ENCODE measurements around the gene SLC25A53. TPM values are rescaled to one million over a fixed set of nuclear protein-coding genes. Genes with fewer than 3 reads are reported as not detected.

The SLC25A53 gene
- total RNA-seq, 1 experiment from 2014 or later: 9.8 TPM

DNA sequence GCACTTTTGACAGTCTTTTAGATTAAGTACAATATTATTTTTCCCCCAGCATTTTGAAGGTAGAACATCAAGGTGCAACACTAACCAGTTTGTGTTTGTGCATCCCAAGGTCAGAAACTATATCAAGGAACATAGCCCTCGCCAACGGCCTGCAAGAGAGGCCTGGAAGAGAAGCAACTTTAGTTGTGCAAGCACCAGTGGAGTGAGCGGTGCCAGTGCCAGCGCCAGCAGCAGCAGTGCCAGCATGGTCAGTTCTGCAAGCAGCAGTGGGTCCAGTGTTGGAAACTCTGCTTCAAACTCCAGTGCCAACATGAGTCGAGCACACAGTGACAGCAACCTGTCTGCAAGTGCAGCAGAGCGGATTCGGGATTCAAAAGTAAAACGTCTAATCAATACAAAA, 31.1 kb upstream of the SLC25A53 start:
- peaks cover 57% of the 10 kb centered on the region for H3K36me3 ChIP-seq (ENCODE audit: control insufficient read depth, insufficient read depth, low read length)
- no peak for ATAC-seq
- H3K27ac ChIP-seq (ENCODE audit: low read length): no peak overlapping the region
- in situ Hi-C loops (cut with HindIII; ENCODE audit: low pct_unique_long_range_greater_than_20kb, low sequenced_read_pairs) (no loop called here), intact Hi-C loops (cut with micrococcal nuclease; ENCODE audit: unreplicated experiment) (no loop called here)
- H3K4me1 ChIP-seq (ENCODE audit: control insufficient read depth, insufficient read depth, low read length): no peaks in the 10 kb centered on the region
- H3K27me3 ChIP-seq (ENCODE audit: control insufficient read depth, insufficient read depth, low read length): no peaks in the 10 kb centered on the region
- no peaks in the 10 kb centered on the region for H3K9me3 ChIP-seq (ENCODE audit: control insufficient read depth, insufficient read depth, low read depth, low read length)
- BruUV-seq (replicated peaks): no TSS peak
- H3K4me3 ChIP-seq (ENCODE audit: low read depth in 2 of 2, low read length in 2 of 2): no peak overlapping the region
- ChIA-PET CTCF (no interaction called here), POLR2A (no interaction called here)
- no peak for TF ChIP-seq REST (IDR thresholded peaks at IDR 0.05; ENCODE audit: insufficient read depth in 1 of 2, low read depth in 2 of 2, low read length in 1 of 2)
- TF ChIP-seq SIN3A (IDR thresholded peaks at IDR 0.05; ENCODE audit: borderline replicate concordance, insufficient read depth, low read depth, low read length): no peak
- TF ChIP-seq, protein P1, sequence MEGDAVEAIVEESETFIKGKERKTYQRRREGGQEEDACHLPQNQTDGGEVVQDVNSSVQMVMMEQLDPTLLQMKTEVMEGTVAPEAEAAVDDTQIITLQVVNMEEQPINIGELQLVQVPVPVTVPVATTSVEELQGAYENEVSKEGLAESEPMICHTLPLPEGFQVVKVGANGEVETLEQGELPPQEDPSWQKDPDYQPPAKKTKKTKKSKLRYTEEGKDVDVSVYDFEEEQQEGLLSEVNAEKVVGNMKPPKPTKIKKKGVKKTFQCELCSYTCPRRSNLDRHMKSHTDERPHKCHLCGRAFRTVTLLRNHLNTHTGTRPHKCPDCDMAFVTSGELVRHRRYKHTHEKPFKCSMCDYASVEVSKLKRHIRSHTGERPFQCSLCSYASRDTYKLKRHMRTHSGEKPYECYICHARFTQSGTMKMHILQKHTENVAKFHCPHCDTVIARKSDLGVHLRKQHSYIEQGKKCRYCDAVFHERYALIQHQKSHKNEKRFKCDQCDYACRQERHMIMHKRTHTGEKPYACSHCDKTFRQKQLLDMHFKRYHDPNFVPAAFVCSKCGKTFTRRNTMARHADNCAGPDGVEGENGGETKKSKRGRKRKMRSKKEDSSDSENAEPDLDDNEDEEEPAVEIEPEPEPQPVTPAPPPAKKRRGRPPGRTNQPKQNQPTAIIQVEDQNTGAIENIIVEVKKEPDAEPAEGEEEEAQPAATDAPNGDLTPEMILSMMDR (IDR thresholded peaks at IDR 0.05): no peak
- TF ChIP-seq POLR2AphosphoS5 (IDR thresholded peaks at IDR 0.05; ENCODE audit: low read depth, low read length): no peak
- no peak for TF ChIP-seq TCF7L2 (IDR thresholded peaks at IDR 0.05; ENCODE audit: low read depth, low read length)
- no peak for DNase-seq (ENCODE audit: low read depth, low spot score)

DNA sequence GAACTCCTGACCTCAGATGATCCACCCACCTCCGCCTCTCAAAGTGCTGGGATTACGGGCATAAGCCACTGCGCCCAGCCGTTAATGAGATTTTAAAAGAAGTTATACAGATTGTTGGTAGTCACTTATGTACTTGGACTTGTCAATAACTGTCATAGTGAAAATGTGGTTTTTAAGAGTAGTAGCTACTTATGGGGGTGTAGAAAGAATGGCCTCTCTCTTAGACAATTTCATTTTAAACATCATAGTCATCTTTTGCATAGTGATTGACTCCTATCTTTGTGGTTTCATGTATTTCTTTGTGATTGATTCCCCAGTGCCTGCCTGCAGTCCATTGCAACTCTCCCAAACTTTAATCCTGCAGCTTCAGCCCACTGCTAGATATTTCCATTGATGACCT, 26.9 kb upstream of the SLC25A53 start:
- no peak for DNase-seq (ENCODE audit: low read depth, low spot score)
- ChIA-PET POLR2A (no interaction called here), CTCF (interaction anchor here (0.8 kb wide), 1 partner anchor 12 kb away, joined by 3 read pairs; no protein-coding TSS in a partner anchor)
- in situ Hi-C loops (cut with HindIII; ENCODE audit: low pct_unique_long_range_greater_than_20kb, low sequenced_read_pairs): no loop called here
- no peak for TF ChIP-seq SIN3A (IDR thresholded peaks at IDR 0.05; ENCODE audit: borderline replicate concordance, insufficient read depth, low read depth, low read length)
- Histone ChIP-seq H3K36me3 (ENCODE audit: control insufficient read depth, insufficient read depth, low read length) (peaks cover 22% of the 10 kb centered on the region), H3K9me3 (ENCODE audit: control insufficient read depth, insufficient read depth, low read depth, low read length) (no peaks in the 10 kb centered on the region), H3K27me3 (ENCODE audit: control insufficient read depth, insufficient read depth, low read length) (no peaks in the 10 kb centered on the region), H3K4me1 (ENCODE audit: control insufficient read depth, insufficient read depth, low read length) (no peaks in the 10 kb centered on the region), H3K4me3 (ENCODE audit: low read depth in 2 of 2, low read length in 2 of 2) (no peak overlapping the region), H3K27ac (ENCODE audit: low read length) (no peak overlapping the region)
- intact Hi-C loops (cut with micrococcal nuclease; ENCODE audit: unreplicated experiment): no loop called here
- BruUV-seq (replicated peaks): no TSS peak
- no peak for ATAC-seq

GRCh38 chrX:104173841-104174240, 17.0 kb upstream of the SLC25A53 start:
- ChIA-PET CTCF (no interaction called here), POLR2A (no interaction called here)

More at GRCh38 chrX:104173841-104174240, 17.0 kb upstream of the SLC25A53 start:
- intact Hi-C loops (cut with micrococcal nuclease; ENCODE audit: unreplicated experiment) (no loop called here), in situ Hi-C loops (cut with HindIII; ENCODE audit: low pct_unique_long_range_greater_than_20kb, low sequenced_read_pairs) (no loop called here)
- Histone ChIP-seq H3K4me3 (ENCODE audit: low read depth in 2 of 2, low read length in 2 of 2) (no peak overlapping the region), H3K27me3 (ENCODE audit: control insufficient read depth, insufficient read depth, low read length) (no peaks in the 10 kb centered on the region), H3K9me3 (ENCODE audit: control insufficient read depth, insufficient read depth, low read depth, low read length) (no peaks in the 10 kb centered on the region), H3K36me3 (ENCODE audit: control insufficient read depth, insufficient read depth, low read length) (peaks cover 5% of the 10 kb centered on the region; the same call in 1 of the 2 replicates), H3K27ac (ENCODE audit: low read length) (no peak overlapping the region), H3K4me1 (ENCODE audit: control insufficient read depth, insufficient read depth, low read length) (peaks cover 12% of the 10 kb centered on the region)
- TF ChIP-seq POLR2AphosphoS5 (IDR thresholded peaks at IDR 0.05; ENCODE audit: low read depth, low read length) (no peak), REST (IDR thresholded peaks at IDR 0.05; ENCODE audit: insufficient read depth in 1 of 2, low read depth in 2 of 2, low read length in 1 of 2) (no peak), TCF7L2 (IDR thresholded peaks at IDR 0.05; ENCODE audit: low read depth, low read length) (no peak), SIN3A (IDR thresholded peaks at IDR 0.05; ENCODE audit: borderline replicate concordance, insufficient read depth, low read depth, low read length) (no peak)
- TF ChIP-seq, protein P1 (IDR thresholded peaks at IDR 0.05): no peak
- no TSS peak for BruUV-seq (replicated peaks)
- ATAC-seq (no peak), DNase-seq (ENCODE audit: low read depth, low spot score) (no peak)

All from Panc1 (cell line).